H1 (cell line): ENCODE data around the gene LIPG. TPM values are rescaled to one million over a fixed set of nuclear protein-coding genes. Genes with fewer than 3 reads are reported as not detected.
A peak's percentile ranks its signal among the peaks of the same experiment; 100 is the strongest.

Experiments
- CTCF ChIA-PET: fragments of 300-600 bp; sonication (Branson Sonifier 250); formaldehyde crosslinking; loops from one replicate; lab custom pipeline; 2021; ENCODE audit not compliant: partially characterized antibody; lab: Charles Lee
- POLR2A ChIA-PET: fragments of 300-600 bp; sonication (Branson Sonifier 250); formaldehyde crosslinking; loops from one replicate; lab custom pipeline; 2021; ENCODE audit warnings: inconsistent platforms; ENCODE audit not compliant: partially characterized antibody; lab: Charles Lee
- DNase-seq, 2 experiments: peaks; one replicate each; pipeline versions ENCODE4 v3.0.0 to v3.0.0-alpha.2; 2010 to 2022; ENCODE audit warnings: low spot score in 2 of 2, low read depth in 1 of 2, mixed read lengths in 1 of 2
- FAIRE-seq: peaks from 2 replicates; lab custom pipeline; 2011; peaks lifted over from hg19 to GRCh38; lab: Jason Lieb, UNC
- H2AFZ ChIP-seq: 2 replicates; pipeline ENCODE4 v1.8.1; 2012; ENCODE audit warnings: low read length, inconsistent platforms
- H2AK5ac ChIP-seq: 2 replicates; pipeline ENCODE4 v1.6.1; 2013; ENCODE audit warnings: low read depth, low read length
- H2BK120ac ChIP-seq: replicated peaks from 2 replicates; pipeline ENCODE3; 2013; ENCODE audit warnings: low read depth, low read length, inconsistent platforms
- H2BK12ac ChIP-seq: 2 replicates; pipeline ENCODE4 v1.6.1; 2013; ENCODE audit warnings: low read depth, low read length
- H2BK15ac ChIP-seq: 2 replicates; pipeline ENCODE4 v1.6.1; 2013; ENCODE audit warnings: low read length
- H2BK20ac ChIP-seq: 2 replicates; pipeline ENCODE4 v1.6.1; 2013; ENCODE audit warnings: low read length
- H2BK5ac ChIP-seq: 2 replicates; pipeline ENCODE4 v1.6.1; 2013; ENCODE audit warnings: low read depth, low read length
- H3K14ac ChIP-seq: 2 replicates; pipeline ENCODE4 v1.6.1; 2013; ENCODE audit warnings: inconsistent platforms; ENCODE audit not compliant: insufficient read length
- H3K18ac ChIP-seq: 2 replicates; pipeline ENCODE4 v1.6.1; 2013; ENCODE audit warnings: low read length; ENCODE audit errors: extremely low read depth
- H3K23ac ChIP-seq: 2 replicates; pipeline ENCODE4 v1.6.1; 2013; ENCODE audit warnings: inconsistent platforms; ENCODE audit not compliant: insufficient read length
- H3K23me2 ChIP-seq: 2 replicates; pipeline ENCODE4 v1.6.1; 2013; ENCODE audit warnings: low read depth, low read length
- H3K27ac ChIP-seq: 2 replicates; pipeline ENCODE4 v1.6.1; 2011; ENCODE audit warnings: low read depth, low read length, inconsistent platforms
- H3K27me3 ChIP-seq, 4 experiments: replicated peaks in 1 of 4; 1 replicate in 1 of 4; 2 replicates in 3 of 4; pipeline versions ENCODE4 v1.6.1 to v1.8.1; 2011 to 2013; ENCODE audit warnings: low read length in 3 of 4, mild to moderate bottlenecking in 3 of 4, inconsistent platforms in 2 of 4, mixed read lengths in 2 of 4, moderate library complexity in 1 of 4; ENCODE audit not compliant: control insufficient read depth in 3 of 4, insufficient read depth in 3 of 4; ENCODE audit errors: extremely low read depth in 1 of 4
- H3K36me3 ChIP-seq, 4 experiments: 2 replicates each; pipeline versions ENCODE4 v1.6.1 to v1.8.1; 2011 to 2013; ENCODE audit warnings: mild to moderate bottlenecking in 4 of 4, low read length in 3 of 4, moderate library complexity in 2 of 4, control low read depth in 1 of 4, inconsistent platforms in 1 of 4; ENCODE audit not compliant: insufficient read depth in 4 of 4, control insufficient read depth in 2 of 4
- H3K4ac ChIP-seq: replicated peaks from 2 replicates; pipeline ENCODE3; 2013; ENCODE audit warnings: low read length, low read depth, mixed read lengths, inconsistent platforms; ENCODE audit not compliant: insufficient read length
- H3K4me1 ChIP-seq, 4 experiments: replicated peaks in 1 of 4; 1 replicate in 1 of 4; 2 replicates in 3 of 4; pipeline versions ENCODE4 v1.6.1 to v1.8.1; 2011 to 2013; ENCODE audit warnings: low read length in 3 of 4, inconsistent platforms in 2 of 4, mixed read lengths in 1 of 4; ENCODE audit not compliant: insufficient read depth in 4 of 4, control insufficient read depth in 3 of 4
- H3K4me2 ChIP-seq, 2 experiments: 2 replicates each; pipeline versions ENCODE4 v1.6.1 to v1.8.1; 2011 to 2013; ENCODE audit warnings: low read depth in 2 of 2, low read length in 2 of 2, control low read depth in 1 of 2, inconsistent platforms in 1 of 2, mild to moderate bottlenecking in 1 of 2; ENCODE audit not compliant: insufficient read depth in 1 of 2
- H3K4me3 ChIP-seq, 4 experiments: fragments of 200-600, 300-600 bp in 1 of 4; sonication (generic), shearing (Covaris generic), sonication (Bioruptor Twin) in 1 of 4; 2 replicates each; pipeline versions ENCODE4 v1.5.1 to v1.8.1; 2011 to 2016; ENCODE audit warnings: low read length in 4 of 4, low read depth in 3 of 4, control low read depth in 2 of 4, inconsistent platforms in 2 of 4, mild to moderate bottlenecking in 2 of 4, mixed read lengths in 1 of 4, moderate library complexity in 1 of 4; ENCODE audit not compliant: insufficient read depth in 2 of 4; ENCODE audit errors: extremely low read depth in 1 of 4
- H3K56ac ChIP-seq: replicated peaks from 2 replicates; pipeline ENCODE3; 2013; ENCODE audit warnings: low read depth, mild to moderate bottlenecking, mixed read lengths, low read length, inconsistent platforms; ENCODE audit not compliant: insufficient read length
- H3K79me1 ChIP-seq: 2 replicates; pipeline ENCODE4 v1.6.1; 2013; ENCODE audit warnings: low read depth, low read length, control low read depth
- H3K79me2 ChIP-seq, 2 experiments: 2 replicates each; pipeline versions ENCODE4 v1.6.1 to v1.8.1; 2012 to 2013; ENCODE audit warnings: low read length in 2 of 2, mild to moderate bottlenecking in 2 of 2, inconsistent platforms in 1 of 2; ENCODE audit not compliant: insufficient read depth in 2 of 2, control insufficient read depth in 1 of 2
- H3K9ac ChIP-seq, 4 experiments: replicated peaks in 1 of 4; 1 replicate in 1 of 4; 2 replicates in 3 of 4; pipeline versions ENCODE4 v1.6.1 to v1.8.1; 2011 to 2013; ENCODE audit warnings: low read depth in 3 of 4, low read length in 3 of 4, control low read depth in 2 of 4, mild to moderate bottlenecking in 2 of 4, moderate library complexity in 2 of 4, inconsistent platforms in 1 of 4; ENCODE audit errors: extremely low read depth in 1 of 4
- H3K9me3 ChIP-seq, 2 experiments: 2 replicates each; pipeline versions ENCODE4 v1.6.1 to v1.8.1; 2012 to 2013; ENCODE audit warnings: mild to moderate bottlenecking in 2 of 2, moderate library complexity in 2 of 2, control low read depth in 1 of 2, inconsistent platforms in 1 of 2, low read depth in 1 of 2, low read length in 1 of 2, mixed read lengths in 1 of 2; ENCODE audit not compliant: insufficient read depth in 2 of 2
- H4K20me1 ChIP-seq, 2 experiments: replicated peaks in 1 of 2; 2 replicates each; pipeline versions ENCODE3 to v1.8.1; 2011 to 2013; ENCODE audit warnings: inconsistent platforms in 2 of 2, low read length in 2 of 2, mild to moderate bottlenecking in 1 of 2; ENCODE audit not compliant: insufficient read depth in 2 of 2, control insufficient read depth in 1 of 2
- H4K5ac ChIP-seq: 2 replicates; pipeline ENCODE4 v1.6.1; 2013; ENCODE audit warnings: low read length, low read depth, mixed read lengths, inconsistent platforms; ENCODE audit not compliant: insufficient read length
- H4K8ac ChIP-seq: 2 replicates; pipeline ENCODE4 v1.8.0; 2013; ENCODE audit warnings: mild to moderate bottlenecking, moderate library complexity, low read length, inconsistent platforms; ENCODE audit not compliant: insufficient read depth; ENCODE audit errors: extremely low read depth
- H4K91ac ChIP-seq: replicated peaks from 2 replicates; pipeline ENCODE3; 2013; ENCODE audit warnings: low read length, mixed read lengths, inconsistent platforms; ENCODE audit not compliant: insufficient read length
- BACH1 ChIP-seq: IDR thresholded peaks from 2 replicates; pipeline ENCODE4 v1.6.1; 2012; ENCODE audit warnings: low read length, improper control_type of control experiment
- CHD1 ChIP-seq: IDR thresholded peaks from 2 replicates; pipeline ENCODE4 v1.6.1; 2012; ENCODE audit warnings: low read depth, low read length, improper control_type of control experiment
- NRF1 ChIP-seq: IDR thresholded peaks from 2 replicates; pipeline ENCODE4 v1.6.1; 2011; ENCODE audit warnings: mild to moderate bottlenecking, low read depth, low read length, improper control_type of control experiment
- SIRT6 ChIP-seq: IDR thresholded peaks from one replicate; pipeline ENCODE4 v1.7.1; 2012; ENCODE audit warnings: low read length, inconsistent platforms
- SIX5 ChIP-seq: IDR thresholded peaks from 2 replicates; pipeline ENCODE4 v1.6.1; 2011; ENCODE audit warnings: mild to moderate bottlenecking, low read depth, low read length
- TAF1 ChIP-seq: IDR thresholded peaks from 2 replicates; pipeline ENCODE4 v1.6.1; 2011; ENCODE audit warnings: mild to moderate bottlenecking, low read depth, low read length
- TAF7 ChIP-seq: optimal IDR thresholded peaks from 2 replicates; pipeline ENCODE3; 2011; ENCODE audit warnings: low read depth, mild to moderate bottlenecking, inconsistent platforms, low read length, moderate library complexity, borderline replicate concordance
- ZNF274 ChIP-seq: IDR thresholded peaks from 2 replicates; pipeline ENCODE4 v1.7.0; 2012; ENCODE audit warnings: low read length, borderline replicate concordance; ENCODE audit errors: extremely low read depth
- WGBS, 2 experiments: shearing (Covaris generic) in 1 of 2; methylation state at CpG; one replicate each; pipeline versions ENCODE4 v1.1.6 to v1.1.7; 2013 to 2015; ENCODE audit warnings: low lambda C conversion rate in 2 of 2, mixed read lengths in 2 of 2, inconsistent platforms in 1 of 2, low coverage in 1 of 2, missing lambda C conversion rate in 1 of 2; ENCODE audit not compliant: insufficient replicate concordance in 2 of 2, insufficient coverage in 1 of 2, insufficient read length in 1 of 2; ENCODE audit errors: extremely low coverage in 1 of 2, missing lambda C conversion rate in 1 of 2; 5-methylcytosine and 5-hydroxymethylcytosine counted together
- polyA plus RNA-seq, 7 experiments: library from polyadenylated mRNA; depleted of rRNA in 3 of 7; stranded (reverse) in 5 of 7; unstranded in 2 of 7; fragments of >200 nt in 5 of 7; fragments of 200-250 nt in 2 of 7; gene quantifications; 1 replicate in 5 of 7; 2 replicates in 1 of 7; 4 replicates in 1 of 7; pipeline versions ENCODE4 v1.2.1 to v1.2.3, GENCODE V29; 2011 to 2013; ENCODE audit warnings: missing spikeins in 2 of 7, mixed read lengths in 2 of 7
- total RNA-seq: library from RNA; stranded (reverse); fragmentation: NEBNext Ultra II Directional; extraction: Animal tissue kit (Norgen Biotek cat#: 25700); gene quantifications from 2 replicates; pipeline ENCODE4 v1.2.1, GENCODE V29; 2021

LIPG gene
- total and polyA plus RNA-seq, 2 of the 8 experiments (the other 6 are each of a cell fraction or from before 2014, with no cell fraction given), result 9.2 to 9.8 TPM

GRCh38 chr18:49616618-49617328, 54.9 kb downstream of the LIPG start:
- no peak overlapping the region for H2AK5ac ChIP-seq
- no peaks in the 10 kb centered on the region for H3K36me3 ChIP-seq
- no peak overlapping the region for H2BK120ac ChIP-seq
- no peaks in the 10 kb centered on the region for H4K20me1 ChIP-seq
- no peak overlapping the region for H2AFZ ChIP-seq
- H3K4me2 ChIP-seq, result no peak overlapping the region
- peaks cover 10 to 23% (median 16%) of the 10 kb centered on the region in 4 experiments for H3K4me1 ChIP-seq
- no peak overlapping the region for H3K23ac ChIP-seq
- no peak overlapping the region for H3K14ac ChIP-seq
- H3K9me3 ChIP-seq, result no peaks in the 10 kb centered on the region
- H3K79me2 ChIP-seq, result no peaks in the 10 kb centered on the region
- no peak overlapping the region for H3K56ac ChIP-seq
- peak overlapping the region; percentile 53; the same call in 1 of the 2 replicates for H2BK15ac ChIP-seq
- ChIA-PET CTCF (interaction anchor here (0.9 to 9.3 kb wide), 3 partner anchors 11 to 80 kb away, joined by 3 to 53 read pairs (median 4); no protein-coding TSS in a partner anchor), POLR2A (interaction anchor here (1.4 kb wide), 1 partner anchor 130 kb away, joined by 3 read pairs; the partner anchor contains the start of gene C18orf32)
- no peak overlapping the region for H2BK5ac ChIP-seq
- H2BK12ac ChIP-seq, result no peak overlapping the region
- no peak overlapping the region for H3K27ac ChIP-seq
- no peak overlapping the region for H3K9ac ChIP-seq
- no peaks in the 10 kb centered on the region for H3K23me2 ChIP-seq
- H3K27me3 ChIP-seq, result peaks cover 0 to 2% (median 0%) of the 10 kb centered on the region in 4 experiments; a peak in 1 of 7 replicates
- no peak overlapping the region for H4K8ac ChIP-seq
- 0 out of 2 replicates have a peak overlapping the region, but pooled peaks have one; percentile 0 for H2BK20ac ChIP-seq
- no peaks in the 10 kb centered on the region for H3K79me1 ChIP-seq
- H4K91ac ChIP-seq, result no peak overlapping the region
- no peak overlapping the region for H3K4me3 ChIP-seq
- FAIRE-seq (no peak), DNase-seq (no peak)
- no peak overlapping the region for H4K5ac ChIP-seq
- TF ChIP-seq NRF1 (no peak), TAF1 (no peak), SIRT6 (no peak), TAF7 (no peak), ZNF274 (no peak), BACH1 (no peak), CHD1 (no peak), SIX5 (no peak)
- 84% methylated on average over 6 of the region's 6 CpGs; no CpG with 5 or more reads in 1 of the 2 experiments for WGBS, 2 experiments
- H3K4ac ChIP-seq, result no peak overlapping the region
- H3K18ac ChIP-seq, result no peak overlapping the region
